Ovary (tissue), 3 donors: ENCODE results near the gene TMA7B.

ENCODE experiments used
- EP300 ChIP-seq: sonication (generic); formaldehyde crosslinking; IDR thresholded peaks from one replicate; pipeline ENCODE4 v1.6.1; 2017; ENCODE audit warnings: antibody characterized with exemption
- POLR2A ChIP-seq: fragments of 450-650 bp; IDR thresholded peaks from one replicate; pipeline ENCODE4 v1.6.1; 2017; ENCODE audit warnings: antibody characterized with exemption, mild to moderate bottlenecking, moderate library complexity
- TF ChIP-seq, protein P1 (sequence below), 3 donors: fragments of 450-650 bp in 2 of 3; fragments of 200-600 bp in 1 of 3; IDR thresholded peaks; one replicate each; pipeline versions ENCODE4 v1.5.1 to v1.8.0; 2016 to 2022; ENCODE audit warnings: antibody characterized with exemption in 3 of 3, mild to moderate bottlenecking in 1 of 3
- donor health status: DM: no; HTN: no; CAD: no.

DNA sequence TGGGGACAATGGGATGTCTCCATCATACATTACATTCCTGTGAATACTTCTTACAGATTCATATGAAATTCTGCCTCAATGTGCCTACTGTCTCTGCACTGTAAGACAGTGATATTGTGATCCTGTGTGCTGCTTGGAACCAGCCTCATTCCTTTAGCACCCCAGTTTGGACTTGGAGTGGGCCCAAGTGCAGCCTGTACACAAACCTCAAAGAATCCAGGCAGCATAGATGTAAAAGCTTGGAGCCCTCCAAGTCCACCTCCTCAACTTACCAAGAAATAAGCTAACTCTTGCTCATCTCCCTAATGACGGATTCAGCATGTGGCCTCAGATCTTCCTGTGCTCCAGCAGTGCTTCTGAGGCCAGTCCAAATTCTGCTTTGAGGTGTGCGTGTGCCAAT is 34.9 kb upstream of the TMA7B start:
- TF ChIP-seq, protein P1, sequence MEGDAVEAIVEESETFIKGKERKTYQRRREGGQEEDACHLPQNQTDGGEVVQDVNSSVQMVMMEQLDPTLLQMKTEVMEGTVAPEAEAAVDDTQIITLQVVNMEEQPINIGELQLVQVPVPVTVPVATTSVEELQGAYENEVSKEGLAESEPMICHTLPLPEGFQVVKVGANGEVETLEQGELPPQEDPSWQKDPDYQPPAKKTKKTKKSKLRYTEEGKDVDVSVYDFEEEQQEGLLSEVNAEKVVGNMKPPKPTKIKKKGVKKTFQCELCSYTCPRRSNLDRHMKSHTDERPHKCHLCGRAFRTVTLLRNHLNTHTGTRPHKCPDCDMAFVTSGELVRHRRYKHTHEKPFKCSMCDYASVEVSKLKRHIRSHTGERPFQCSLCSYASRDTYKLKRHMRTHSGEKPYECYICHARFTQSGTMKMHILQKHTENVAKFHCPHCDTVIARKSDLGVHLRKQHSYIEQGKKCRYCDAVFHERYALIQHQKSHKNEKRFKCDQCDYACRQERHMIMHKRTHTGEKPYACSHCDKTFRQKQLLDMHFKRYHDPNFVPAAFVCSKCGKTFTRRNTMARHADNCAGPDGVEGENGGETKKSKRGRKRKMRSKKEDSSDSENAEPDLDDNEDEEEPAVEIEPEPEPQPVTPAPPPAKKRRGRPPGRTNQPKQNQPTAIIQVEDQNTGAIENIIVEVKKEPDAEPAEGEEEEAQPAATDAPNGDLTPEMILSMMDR (IDR thresholded peaks at IDR 0.05) = no peak
- TF ChIP-seq POLR2A = no peak
- TF ChIP-seq EP300 = no peak
